ENCODE results near the gene ZNF783.

ZNF783 gene

DNA sequence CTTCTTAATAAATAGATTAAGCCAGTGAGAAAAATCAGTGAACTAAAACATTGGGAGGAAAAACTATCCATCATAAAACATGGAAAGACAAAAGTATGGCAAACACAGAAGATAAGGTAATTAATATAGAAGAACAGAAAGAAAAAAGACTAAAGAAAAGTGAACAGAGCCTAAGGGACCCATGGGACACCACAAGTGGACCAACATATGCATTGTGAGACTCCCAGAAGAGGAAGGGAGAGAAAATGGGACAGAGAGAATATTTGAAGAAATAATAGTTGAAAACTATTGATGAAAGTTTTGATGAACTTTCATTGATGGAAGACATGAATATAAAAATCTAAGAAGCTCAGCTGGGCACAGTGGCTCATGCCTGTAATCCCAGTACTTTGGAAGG, 71.3 kb downstream of the ZNF783 start:
- Histone ChIP-seq H3K27me3 (replicated peaks; ENCODE audit: insufficient read depth, low read length) (no peaks in the 10 kb centered on the region), H3F3A (ENCODE audit: insufficient read depth, low read length) (no peaks in the 10 kb centered on the region), H3K9ac (ENCODE audit: low read length) (no peak overlapping the region), H3K4me2 (ENCODE audit: low read depth, low read length) (no peak overlapping the region), H2AFZ (ENCODE audit: low read length) (no peak overlapping the region), H3K4me3 (ENCODE audit: low read length) (no peak overlapping the region), H3K27ac (ENCODE audit: low read length) (no peak overlapping the region), H3K79me2 (ENCODE audit: low read length) (no peaks in the 10 kb centered on the region), H4K20me1 (ENCODE audit: insufficient read depth, low read length) (no peaks in the 10 kb centered on the region), H3K4me1 (ENCODE audit: low read length) (no peaks in the 10 kb centered on the region), H3K9me3 (replicated peaks; ENCODE audit: insufficient read depth, low read length) (no peaks in the 10 kb centered on the region), H3K9me2 (replicated peaks; ENCODE audit: insufficient read depth, low read length) (no peaks in the 10 kb centered on the region), H3K36me3 (replicated peaks; ENCODE audit: insufficient read depth, low read length) (no peaks in the 10 kb centered on the region)
- DNase-seq, result no peak
- TF ChIP-seq EZH2 (optimal IDR thresholded peaks at IDR 0.05; ENCODE audit: low read depth, low read length), result no peak
- TF ChIP-seq EZH2phosphoT487 (IDR thresholded peaks at IDR 0.05; ENCODE audit: low read length), result no peak
- TF ChIP-seq, protein P1, sequence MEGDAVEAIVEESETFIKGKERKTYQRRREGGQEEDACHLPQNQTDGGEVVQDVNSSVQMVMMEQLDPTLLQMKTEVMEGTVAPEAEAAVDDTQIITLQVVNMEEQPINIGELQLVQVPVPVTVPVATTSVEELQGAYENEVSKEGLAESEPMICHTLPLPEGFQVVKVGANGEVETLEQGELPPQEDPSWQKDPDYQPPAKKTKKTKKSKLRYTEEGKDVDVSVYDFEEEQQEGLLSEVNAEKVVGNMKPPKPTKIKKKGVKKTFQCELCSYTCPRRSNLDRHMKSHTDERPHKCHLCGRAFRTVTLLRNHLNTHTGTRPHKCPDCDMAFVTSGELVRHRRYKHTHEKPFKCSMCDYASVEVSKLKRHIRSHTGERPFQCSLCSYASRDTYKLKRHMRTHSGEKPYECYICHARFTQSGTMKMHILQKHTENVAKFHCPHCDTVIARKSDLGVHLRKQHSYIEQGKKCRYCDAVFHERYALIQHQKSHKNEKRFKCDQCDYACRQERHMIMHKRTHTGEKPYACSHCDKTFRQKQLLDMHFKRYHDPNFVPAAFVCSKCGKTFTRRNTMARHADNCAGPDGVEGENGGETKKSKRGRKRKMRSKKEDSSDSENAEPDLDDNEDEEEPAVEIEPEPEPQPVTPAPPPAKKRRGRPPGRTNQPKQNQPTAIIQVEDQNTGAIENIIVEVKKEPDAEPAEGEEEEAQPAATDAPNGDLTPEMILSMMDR (IDR thresholded peaks at IDR 0.05; ENCODE audit: low read length), result no peak

DNA sequence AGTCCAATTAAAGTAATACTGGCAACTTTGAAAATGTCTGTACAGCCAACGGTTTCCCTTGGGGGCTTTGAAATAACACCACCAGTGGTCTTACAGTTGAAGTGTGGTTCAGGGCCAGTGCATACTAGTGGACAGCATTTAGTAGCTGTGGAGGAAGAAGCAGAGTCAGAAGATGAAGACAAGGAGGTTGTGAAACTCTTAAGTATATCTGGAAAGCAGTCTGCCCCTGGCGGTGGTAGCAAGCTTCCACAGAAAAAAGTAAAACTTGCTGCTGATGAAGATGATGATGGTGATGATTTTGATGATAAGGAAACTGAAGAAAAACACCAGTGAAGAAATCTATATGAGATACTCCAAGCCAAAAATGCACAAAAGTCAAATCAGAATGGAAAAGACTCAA, 72.2 kb downstream of the ZNF783 start:
- no peak overlapping the region for H3K4me3 ChIP-seq (ENCODE audit: low read length)
- H3K27me3 ChIP-seq (replicated peaks; ENCODE audit: insufficient read depth, low read length), result no peaks in the 10 kb centered on the region
- no peak overlapping the region for H3K9ac ChIP-seq (ENCODE audit: low read length)

More for the DNA sequence above, 72.2 kb downstream of the ZNF783 start:
- no peaks in the 10 kb centered on the region for H3K36me3 ChIP-seq (replicated peaks; ENCODE audit: insufficient read depth, low read length)
- H3K9me3 ChIP-seq (replicated peaks; ENCODE audit: insufficient read depth, low read length), result no peaks in the 10 kb centered on the region
- H3K9me2 ChIP-seq (replicated peaks; ENCODE audit: insufficient read depth, low read length), result no peaks in the 10 kb centered on the region
- no peak overlapping the region for H3K4me2 ChIP-seq (ENCODE audit: low read depth, low read length)
- no peak for DNase-seq
- H3K4me1 ChIP-seq (ENCODE audit: low read length), result no peaks in the 10 kb centered on the region
- H4K20me1 ChIP-seq (ENCODE audit: insufficient read depth, low read length), result no peaks in the 10 kb centered on the region
- no peaks in the 10 kb centered on the region for H3K79me2 ChIP-seq (ENCODE audit: low read length)
- no peak overlapping the region for H3K27ac ChIP-seq (ENCODE audit: low read length)
- H2AFZ ChIP-seq (ENCODE audit: low read length), result no peak overlapping the region
- TF ChIP-seq EZH2phosphoT487 (IDR thresholded peaks at IDR 0.05; ENCODE audit: low read length) (no peak), EZH2 (optimal IDR thresholded peaks at IDR 0.05; ENCODE audit: low read depth, low read length) (no peak)
- TF ChIP-seq, protein P1 (IDR thresholded peaks at IDR 0.05; ENCODE audit: low read length), result no peak
- no peaks in the 10 kb centered on the region for H3F3A ChIP-seq (ENCODE audit: insufficient read depth, low read length)
